IMR-90 (cell line): Measurements from ENCODE around the gene RGS9. TPM values are rescaled to one million over a fixed set of nuclear protein-coding genes. Genes with fewer than 3 reads are reported as not detected.
A peak's percentile ranks its signal among the peaks of the same experiment; 100 is the strongest.

ENCODE experiments used
- ATAC-seq: fragments of 200-7000 bp; cut with Tn5 transposase; 2 replicates; pipeline ENCODE4 v1.9.1; 2020; ENCODE audit warnings: low read depth, mild to moderate bottlenecking, moderate library complexity
- BruUV-seq: library from RNA; stranded (reverse); fragments of 400-500 nt; replicated peaks from 2 replicates; lab custom pipeline; 2021; lab: Mats Ljungman, UMichigan
- CTCF ChIA-PET: fragments of 300-600 bp; formaldehyde crosslinking; extraction: SDS; loops from one replicate; lab custom pipeline; 2021; ENCODE audit warnings: antibody characterized with exemption; lab: Yijun Ruan, JAX
- POLR2A ChIA-PET: fragments of 300-600 bp; sonication (Branson Sonifier 250); formaldehyde crosslinking; loops from one replicate; lab custom pipeline; 2022; ENCODE audit warnings: antibody characterized with exemption; ENCODE audit not compliant: unreplicated experiment; lab: Charles Lee
- DNase-seq: peaks from one replicate; pipeline ENCODE4 v3.0.0; 2013
- H2AFZ ChIP-seq: replicated peaks from 2 replicates; pipeline ENCODE3; 2013; ENCODE audit warnings: low read length, mild to moderate bottlenecking; ENCODE audit not compliant: poor library complexity
- H2AK5ac ChIP-seq: 2 replicates; pipeline ENCODE4 v1.6.1; 2013; ENCODE audit warnings: low read depth, low read length, inconsistent platforms
- H2AK9ac ChIP-seq: replicated peaks from 2 replicates; pipeline ENCODE3; 2013; ENCODE audit warnings: mild to moderate bottlenecking, low read depth, low read length, moderate library complexity; ENCODE audit not compliant: poor library complexity
- H2BK120ac ChIP-seq: 2 replicates; pipeline ENCODE4 v1.6.1; 2013; ENCODE audit warnings: low read depth, low read length, inconsistent platforms
- H2BK15ac ChIP-seq: 3 replicates; pipeline ENCODE4 v1.6.1; 2013; ENCODE audit warnings: low read depth, low read length, inconsistent platforms
- H2BK20ac ChIP-seq: 2 replicates; pipeline ENCODE4 v1.6.1; 2013; ENCODE audit warnings: low read depth, mild to moderate bottlenecking, inconsistent platforms, low read length, moderate library complexity
- H2BK5ac ChIP-seq: 2 replicates; pipeline ENCODE4 v1.6.1; 2013; ENCODE audit warnings: mild to moderate bottlenecking, low read depth, low read length, inconsistent platforms; ENCODE audit not compliant: poor library complexity, severe bottlenecking
- H3K14ac ChIP-seq: replicated peaks from 2 replicates; pipeline ENCODE4 v1.6.1; 2013; ENCODE audit warnings: low read depth, low read length, inconsistent platforms
- H3K18ac ChIP-seq: 2 replicates; pipeline ENCODE4 v1.6.1; 2013; ENCODE audit warnings: low read depth, low read length, control low read depth
- H3K23ac ChIP-seq: 2 replicates; pipeline ENCODE4 v1.6.1; 2013; ENCODE audit warnings: low read depth, low read length, inconsistent platforms
- H3K27ac ChIP-seq: 2 replicates; pipeline ENCODE4 v1.5.1; 2013; ENCODE audit warnings: mild to moderate bottlenecking, control low read depth, low read length; ENCODE audit not compliant: insufficient read depth
- H3K27me3 ChIP-seq: 2 replicates; pipeline ENCODE4 v1.6.1; 2013; ENCODE audit warnings: low read length; ENCODE audit not compliant: control insufficient read depth, insufficient read depth
- H3K36me3 ChIP-seq: 2 replicates; pipeline ENCODE4 v1.6.1; 2013; ENCODE audit warnings: low read length, mixed read lengths; ENCODE audit not compliant: control insufficient read depth, insufficient read depth
- H3K4ac ChIP-seq: 2 replicates; pipeline ENCODE4 v1.6.1; 2013; ENCODE audit warnings: low read depth, low read length, inconsistent platforms
- H3K4me1 ChIP-seq: 2 replicates; pipeline ENCODE4 v1.6.1; 2013; ENCODE audit warnings: low read length, mixed read lengths; ENCODE audit not compliant: control insufficient read depth, insufficient read depth
- H3K4me2 ChIP-seq: 2 replicates; pipeline ENCODE4 v1.6.1; 2013; ENCODE audit warnings: low read depth, mild to moderate bottlenecking, control low read depth, low read length, moderate library complexity
- H3K4me3 ChIP-seq: 2 replicates; pipeline ENCODE4 v1.5.1; 2013; ENCODE audit warnings: low read depth, mild to moderate bottlenecking, control low read depth, low read length, moderate library complexity; ENCODE audit not compliant: insufficient read depth
- H3K56ac ChIP-seq: 2 replicates; pipeline ENCODE4 v1.6.1; 2013; ENCODE audit warnings: low read length, inconsistent platforms; ENCODE audit not compliant: insufficient read depth; ENCODE audit errors: extremely low read depth
- H3K79me1 ChIP-seq, 2 experiments: 2 replicates each; pipeline ENCODE4 v1.6.1; 2013; ENCODE audit warnings: low read length in 2 of 2, inconsistent platforms in 1 of 2, low read depth in 1 of 2
- H3K9ac ChIP-seq: 2 replicates; pipeline ENCODE4 v1.6.1; 2013; ENCODE audit warnings: low read depth, low read length, control low read depth
- H3K9me1 ChIP-seq: 2 replicates; pipeline ENCODE4 v1.6.1; 2013; ENCODE audit warnings: low read length, inconsistent platforms; ENCODE audit not compliant: insufficient read depth
- H3K9me3 ChIP-seq: 2 replicates; pipeline ENCODE4 v1.6.1; 2013; ENCODE audit warnings: low read length; ENCODE audit not compliant: control insufficient read depth, insufficient read depth
- H4K20me1 ChIP-seq: 2 replicates; pipeline ENCODE4 v1.6.1; 2013; ENCODE audit warnings: low read length, inconsistent platforms; ENCODE audit not compliant: insufficient read depth
- H4K5ac ChIP-seq: 2 replicates; pipeline ENCODE4 v1.6.1; 2013; ENCODE audit warnings: mild to moderate bottlenecking, low read depth, low read length, control low read depth
- H4K8ac ChIP-seq, 2 experiments: 2 replicates each; pipeline ENCODE4 v1.6.1; 2013; ENCODE audit warnings: low read depth in 2 of 2, low read length in 2 of 2, control low read depth in 1 of 2, inconsistent platforms in 1 of 2
- H4K91ac ChIP-seq: 2 replicates; pipeline ENCODE4 v1.6.1; 2013; ENCODE audit warnings: low read depth, low read length, inconsistent platforms; ENCODE audit not compliant: insufficient read depth
- BHLHE40 ChIP-seq: fragments of 150-350 bp; IDR thresholded peaks from 2 replicates; pipeline ENCODE4 v1.6.1; 2016; ENCODE audit warnings: mild to moderate bottlenecking, low read depth, low read length
- CEBPB ChIP-seq: IDR thresholded peaks from 2 replicates; pipeline ENCODE4 v1.6.1; 2012; ENCODE audit warnings: low read depth, low read length, improper control_type of control experiment
- CHD1 ChIP-seq: IDR thresholded peaks from 2 replicates; pipeline ENCODE4 v1.6.1; 2012; ENCODE audit warnings: low read depth, low read length, improper control_type of control experiment
- ELK1 ChIP-seq: fragments of 150-350 bp; IDR thresholded peaks from 2 replicates; pipeline ENCODE4 v1.6.1; 2016; ENCODE audit warnings: low read depth, mild to moderate bottlenecking, low read length, moderate library complexity, borderline replicate concordance
- FOS ChIP-seq: fragments of 150-350 bp; IDR thresholded peaks from 2 replicates; pipeline ENCODE4 v1.6.1; 2016; ENCODE audit warnings: low read depth, low read length
- MAFK ChIP-seq: IDR thresholded peaks from 2 replicates; pipeline ENCODE4 v1.6.1; 2012; ENCODE audit warnings: low read depth, low read length, improper control_type of control experiment
- MAZ ChIP-seq: IDR thresholded peaks from 2 replicates; pipeline ENCODE4 v1.6.1; 2012; ENCODE audit warnings: low read depth, mild to moderate bottlenecking, low read length, improper control_type of control experiment, moderate library complexity, borderline replicate concordance
- MXI1 ChIP-seq: IDR thresholded peaks from 2 replicates; pipeline ENCODE4 v1.6.1; 2012; ENCODE audit warnings: low read depth, mild to moderate bottlenecking, low read length, moderate library complexity, borderline replicate concordance
- NFE2L2 ChIP-seq: fragments of 150-350 bp; IDR thresholded peaks from 2 replicates; pipeline ENCODE4 v1.6.1; 2016; ENCODE audit warnings: low read depth, mild to moderate bottlenecking, low read length
- POLR2A ChIP-seq: IDR thresholded peaks from 2 replicates; pipeline ENCODE4 v1.6.1; 2012; ENCODE audit warnings: mild to moderate bottlenecking, low read depth, low read length
- RAD21 ChIP-seq: IDR thresholded peaks from 2 replicates; pipeline ENCODE4 v1.6.1; 2012; ENCODE audit warnings: low read length, improper control_type of control experiment
- RCOR1 ChIP-seq: IDR thresholded peaks from 2 replicates; pipeline ENCODE4 v1.6.1; 2012; ENCODE audit warnings: mild to moderate bottlenecking, low read length, improper control_type of control experiment; ENCODE audit not compliant: insufficient replicate concordance
- RFX5 ChIP-seq: IDR thresholded peaks from 2 replicates; pipeline ENCODE4 v1.8.0; 2012; ENCODE audit warnings: low read depth, mild to moderate bottlenecking, low read length, moderate library complexity
- SMC3 ChIP-seq: fragments of 150-350 bp; IDR thresholded peaks from 2 replicates; pipeline ENCODE4 v1.6.1; 2016; ENCODE audit warnings: low read depth, mild to moderate bottlenecking, antibody characterized with exemption, low read length, moderate library complexity
- WGBS, 2 experiments: methylation state at CpG; one replicate each; pipeline versions ENCODE4 v1.1.5 to v1.1.7; 2013; ENCODE audit warnings: missing lambda C conversion rate in 2 of 2; ENCODE audit not compliant: insufficient read length in 1 of 2; ENCODE audit errors: extremely low coverage in 2 of 2; 5-methylcytosine and 5-hydroxymethylcytosine counted together
- dilution Hi-C: fragments of 300-500 bp; cut with HindIII; formaldehyde crosslinking; loops from one replicate; pipeline ENCODE4 v1.14.3; 2018; ENCODE audit warnings: low sequenced_read_pairs; ENCODE audit not compliant: unreplicated experiment
- in situ Hi-C: fragments of 300-500 bp; cut with MboI; formaldehyde crosslinking; loops from 3 replicates; pipeline ENCODE4 v1.14.3; 2019; ENCODE audit warnings: low sequenced_read_pairs, inconsistent platforms, mixed read lengths
- intact Hi-C: fragments of 100-400 bp; cut with micrococcal nuclease; formaldehyde crosslinking; loops from 2 replicates; pipeline ENCODE4 v1.10.0; 2022
- polyA plus RNA-seq, 3 experiments: library from polyadenylated mRNA; depleted of rRNA; stranded (reverse); fragments of >200 nt; gene quantifications; 2 replicates each; pipeline ENCODE4 v1.2.3, GENCODE V29; 2012; ENCODE audit warnings: low replicate concordance in 1 of 3
- total RNA-seq: library from RNA; depleted of rRNA; stranded (reverse); fragments of >200 nt; gene quantifications from 2 replicates; pipeline ENCODE4 v1.2.3, GENCODE V29; 2012
- TF ChIP-seq, protein P1 (sequence below): fragments of 150-350 bp; IDR thresholded peaks from 2 replicates; pipeline ENCODE4 v1.6.1; 2017; ENCODE audit warnings: mild to moderate bottlenecking, antibody characterized with exemption, low read length, low read depth
- TF ChIP-seq, protein P2 (sequence below): conservative IDR thresholded peaks from 2 replicates; pipeline ENCODE4 v1.5.1; 2012; ENCODE audit warnings: mild to moderate bottlenecking, low read depth, low read length, improper control_type of control experiment

RGS9 gene
- total and polyA plus RNA-seq, 2 of the 4 experiments (the other 2 are of a cell fraction): 0.90 to 1.1 TPM

DNA sequence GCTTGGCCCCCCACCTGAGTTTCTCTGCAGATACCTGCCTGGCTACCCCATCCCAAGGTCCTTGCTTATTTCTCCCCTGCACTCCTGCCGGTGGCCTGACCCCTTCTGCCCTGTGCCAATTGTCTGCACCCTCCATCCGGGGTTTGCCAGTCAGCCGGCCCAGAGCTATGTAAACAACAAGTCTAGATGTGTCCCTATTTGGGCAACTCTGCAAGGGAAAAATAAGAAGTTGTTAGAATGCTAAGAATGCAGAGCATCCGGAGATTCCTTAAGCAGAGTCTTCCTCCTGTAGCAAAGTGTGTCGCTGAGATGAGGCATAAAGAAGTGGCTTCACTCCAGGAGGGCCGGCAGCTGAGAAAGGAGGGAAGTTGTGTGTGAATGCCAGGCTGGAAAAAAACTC, 46.6 kb downstream of the RGS9 start:
- Histone ChIP-seq H2AK9ac (peak overlapping the region; percentile 83), H2BK15ac (peak overlapping the region; percentile 92; the same call in 1 of the 3 replicates), H3K36me3 (no peaks in the 10 kb centered on the region), H4K20me1 (no peaks in the 10 kb centered on the region), H3K9me1 (peaks cover 19% of the 10 kb centered on the region), H3K14ac (peak overlapping the region; percentile 41), H3K27me3 (no peaks in the 10 kb centered on the region), H3K18ac (peak overlapping the region; percentile 40), H2BK20ac (peak overlapping the region; percentile 90), H2AFZ (peak overlapping the region; percentile 85), H4K8ac (peak overlapping the region; percentile 62 to 98), H3K9ac (no peak overlapping the region), H3K23ac (peak overlapping the region; percentile 61; the same call in 1 of the 2 replicates), H2BK120ac (peak overlapping the region; percentile 99), H3K4me1 (peaks cover 17% of the 10 kb centered on the region), H2BK5ac (peak overlapping the region; percentile 80), H3K27ac (peak overlapping the region; percentile 75), H3K79me1 (0 out of 4 replicates have a peak, but pooled peaks cover 0 to 3% of the 10 kb centered on the region in 2 experiments), H3K9me3 (no peaks in the 10 kb centered on the region), H3K4me2 (no peak overlapping the region), H3K4me3 (no peak overlapping the region), H4K91ac (peak overlapping the region; percentile 92), H2AK5ac (peak overlapping the region; percentile 79), H4K5ac (peak overlapping the region; percentile 72), H3K4ac (peak overlapping the region; percentile 96), H3K56ac (peak overlapping the region; percentile 60; the same call in 1 of the 2 replicates)
- no TSS peak for BruUV-seq
- ATAC-seq (peak; percentile 88), DNase-seq (peak; percentile 70)
- WGBS, 2 experiments: 0% methylated on average over 1 of the region's 6 CpGs; no CpG with 5 or more reads in 1 of the 2 experiments
- in situ Hi-C loops (no loop called here), intact Hi-C loops (no loop called here), dilution Hi-C loops (no loop called here)
- POLR2A ChIA-PET: interaction anchor here (1.0 kb wide), 1 partner anchor 130 kb away, joined by 5 read pairs; no protein-coding TSS in a partner anchor
- TF ChIP-seq MXI1 (no peak), POLR2A (no peak), RFX5 (no peak), RAD21 (no peak), ELK1 (no peak), MAZ (no peak), CHD1 (no peak), NFE2L2 (no peak), RCOR1 (no peak), CEBPB (no peak), SMC3 (no peak), FOS (no peak), MAFK (no peak), BHLHE40 (no peak)
- TF ChIP-seq, protein P1, sequence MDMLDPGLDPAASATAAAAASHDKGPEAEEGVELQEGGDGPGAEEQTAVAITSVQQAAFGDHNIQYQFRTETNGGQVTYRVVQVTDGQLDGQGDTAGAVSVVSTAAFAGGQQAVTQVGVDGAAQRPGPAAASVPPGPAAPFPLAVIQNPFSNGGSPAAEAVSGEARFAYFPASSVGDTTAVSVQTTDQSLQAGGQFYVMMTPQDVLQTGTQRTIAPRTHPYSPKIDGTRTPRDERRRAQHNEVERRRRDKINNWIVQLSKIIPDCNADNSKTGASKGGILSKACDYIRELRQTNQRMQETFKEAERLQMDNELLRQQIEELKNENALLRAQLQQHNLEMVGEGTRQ: no peak
- TF ChIP-seq, protein P2, sequence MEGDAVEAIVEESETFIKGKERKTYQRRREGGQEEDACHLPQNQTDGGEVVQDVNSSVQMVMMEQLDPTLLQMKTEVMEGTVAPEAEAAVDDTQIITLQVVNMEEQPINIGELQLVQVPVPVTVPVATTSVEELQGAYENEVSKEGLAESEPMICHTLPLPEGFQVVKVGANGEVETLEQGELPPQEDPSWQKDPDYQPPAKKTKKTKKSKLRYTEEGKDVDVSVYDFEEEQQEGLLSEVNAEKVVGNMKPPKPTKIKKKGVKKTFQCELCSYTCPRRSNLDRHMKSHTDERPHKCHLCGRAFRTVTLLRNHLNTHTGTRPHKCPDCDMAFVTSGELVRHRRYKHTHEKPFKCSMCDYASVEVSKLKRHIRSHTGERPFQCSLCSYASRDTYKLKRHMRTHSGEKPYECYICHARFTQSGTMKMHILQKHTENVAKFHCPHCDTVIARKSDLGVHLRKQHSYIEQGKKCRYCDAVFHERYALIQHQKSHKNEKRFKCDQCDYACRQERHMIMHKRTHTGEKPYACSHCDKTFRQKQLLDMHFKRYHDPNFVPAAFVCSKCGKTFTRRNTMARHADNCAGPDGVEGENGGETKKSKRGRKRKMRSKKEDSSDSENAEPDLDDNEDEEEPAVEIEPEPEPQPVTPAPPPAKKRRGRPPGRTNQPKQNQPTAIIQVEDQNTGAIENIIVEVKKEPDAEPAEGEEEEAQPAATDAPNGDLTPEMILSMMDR: no peak
- CTCF ChIA-PET: interaction anchor here (0.8 kb wide), 1 partner anchor 9 kb away, joined by 3 read pairs; no protein-coding TSS in a partner anchor
